Activated CD4-positive, CD25-positive, alpha-beta regulatory T cell (primary cell): ENCODE data around the gene IZUMO4.
"Not testable (repeated sequence)": the region's sequence is repeated elsewhere in the genome, so short reads cannot be mapped to it uniquely, and the experiment has no call there.

Experiments
- DNase-seq, 4 experiments: peaks; one replicate each; lab custom pipeline; 2025; lab: John Stamatoyannopoulos, UW

The IZUMO4 gene

GRCh38 chr19:2081873-2082810, 14.6 kb upstream of the IZUMO4 start:
- DNase-seq: no peak

DNA sequence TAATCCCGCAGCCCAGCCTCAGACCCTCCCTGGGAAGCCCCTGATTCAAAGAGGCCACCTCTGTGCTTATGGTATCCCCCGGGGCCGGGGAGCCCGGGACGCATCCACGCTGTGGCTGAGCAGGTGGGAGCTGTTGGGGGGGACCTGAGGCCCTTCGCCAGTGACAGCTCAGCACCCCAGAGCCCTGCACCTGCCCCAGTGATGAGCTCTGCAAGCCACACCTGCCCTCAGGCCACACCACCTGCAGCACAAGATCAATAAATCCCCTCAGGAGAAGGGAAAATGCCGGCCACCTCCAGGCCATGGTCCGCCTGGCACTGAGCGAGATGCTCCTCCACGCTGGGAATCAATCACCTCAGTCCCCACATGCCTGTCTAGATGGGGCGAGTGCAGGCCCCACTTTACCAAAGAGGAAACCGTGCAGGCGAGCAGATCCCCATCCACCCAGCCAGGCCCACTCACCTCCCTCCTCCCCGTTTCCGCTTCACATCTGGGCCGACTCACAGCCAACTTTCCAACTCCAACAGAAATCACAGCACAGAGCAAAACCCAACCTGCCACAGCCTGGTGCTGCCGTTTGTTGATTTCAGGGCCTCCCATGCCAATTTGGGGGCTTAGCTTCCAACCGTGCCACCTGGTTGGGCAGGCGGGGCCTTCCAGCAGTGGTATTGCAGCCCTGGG, 13.4 kb upstream of the IZUMO4 start:
- DNase-seq: peak in 3 of 4 experiments; percentile 30 to 51 (median 49)

- peak; percentile 69 to 92 (median 81) for DNase-seq
Observed at GRCh38 chr19:2084993-2085720, 11.6 kb upstream of the IZUMO4 start.

GRCh38 chr19:2086695-2087620, 9.8 kb upstream of the IZUMO4 start:
- DNase-seq: not testable (repeated sequence)

- DNase-seq: no peak
Observed at GRCh38 chr19:2087621-2088100, 9.1 kb upstream of the IZUMO4 start.

- DNase-seq: no peak
Observed at GRCh38 chr19:2089001-2089711, 7.6 kb upstream of the IZUMO4 start.

DNA sequence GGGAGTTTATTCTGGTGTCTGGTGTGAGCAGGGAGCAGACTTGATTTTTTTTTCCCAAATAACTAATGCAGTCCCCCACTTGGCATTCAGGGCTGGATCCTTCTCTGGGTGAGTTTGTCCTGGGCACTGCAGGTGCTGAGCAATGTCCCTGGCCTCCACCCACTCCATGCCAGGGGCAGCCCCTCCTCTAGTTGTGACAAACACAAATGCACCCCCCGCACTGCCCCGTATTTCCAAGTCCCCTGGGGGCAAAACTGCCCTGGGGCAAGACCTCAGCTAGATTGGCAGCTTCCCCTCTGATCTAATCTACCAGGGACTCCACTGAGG, 7.0 kb upstream of the IZUMO4 start:
- no peak for DNase-seq

GRCh38 chr19:2091926-2092525, 4.7 kb upstream of the IZUMO4 start:
- DNase-seq: not testable (repeated sequence)

DNA sequence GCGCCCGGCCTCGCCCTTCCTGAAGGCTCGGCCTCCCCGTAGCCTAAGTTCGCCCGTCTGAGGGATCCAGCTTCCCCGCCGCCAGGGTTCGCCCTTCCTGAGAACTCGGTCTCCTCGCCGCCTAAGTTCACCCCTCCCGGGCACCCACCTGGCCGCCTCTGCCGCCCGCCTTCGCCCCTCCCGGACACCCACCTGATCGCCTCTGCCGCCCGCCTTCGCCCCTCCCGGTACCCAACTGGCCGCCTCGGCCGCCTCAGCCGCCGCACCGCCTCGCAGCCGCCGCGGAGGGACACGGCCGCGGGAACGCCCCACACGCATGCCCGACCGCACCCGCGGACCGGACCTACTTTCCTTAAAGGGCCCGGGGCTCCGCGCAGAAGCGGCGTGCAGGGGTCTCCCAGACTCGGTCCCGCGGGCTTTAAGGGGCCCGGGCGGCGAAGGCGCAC, 658 bp upstream of the IZUMO4 start, which contains the start of gene MOB3A:
Gene MOB3A (minus strand): TSS at position 293 of the 446 bp plus-strand sequence. CDS start 17,766 bp downstream, outside the sequence.
- peak; percentile 85 to 90 (median 88) for DNase-seq

- peak in 1 of 4 experiments; percentile 24 for DNase-seq
Observed at GRCh38 chr19:2097203-2097885, 629 bp downstream of the IZUMO4 start.

GRCh38 chr19:2097886-2098327, 1.2 kb downstream of the IZUMO4 start:
- DNase-seq: no peak

DNA sequence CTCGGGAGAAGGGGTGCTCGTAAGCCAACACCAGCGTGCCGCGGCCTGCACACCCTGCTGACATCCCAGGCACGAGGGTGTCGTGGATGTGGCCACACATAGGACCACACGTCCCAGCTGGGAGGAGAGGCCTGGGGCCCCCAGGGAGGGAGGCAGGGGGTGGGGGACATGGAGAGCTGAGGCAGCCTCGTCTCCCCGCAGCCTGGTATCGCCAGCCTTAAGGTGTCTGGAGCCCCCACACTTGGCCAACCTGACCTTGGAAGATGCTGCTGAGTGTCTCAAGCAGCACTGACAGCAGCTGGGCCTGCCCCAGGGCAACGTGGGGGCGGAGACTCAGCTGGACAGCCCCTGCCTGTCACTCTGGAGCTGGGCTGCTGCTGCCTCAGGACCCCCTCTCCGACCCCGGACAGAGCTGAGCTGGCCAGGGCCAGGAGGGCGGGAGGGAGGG, 2.4 kb downstream of the IZUMO4 start:
- no peak for DNase-seq

DNA sequence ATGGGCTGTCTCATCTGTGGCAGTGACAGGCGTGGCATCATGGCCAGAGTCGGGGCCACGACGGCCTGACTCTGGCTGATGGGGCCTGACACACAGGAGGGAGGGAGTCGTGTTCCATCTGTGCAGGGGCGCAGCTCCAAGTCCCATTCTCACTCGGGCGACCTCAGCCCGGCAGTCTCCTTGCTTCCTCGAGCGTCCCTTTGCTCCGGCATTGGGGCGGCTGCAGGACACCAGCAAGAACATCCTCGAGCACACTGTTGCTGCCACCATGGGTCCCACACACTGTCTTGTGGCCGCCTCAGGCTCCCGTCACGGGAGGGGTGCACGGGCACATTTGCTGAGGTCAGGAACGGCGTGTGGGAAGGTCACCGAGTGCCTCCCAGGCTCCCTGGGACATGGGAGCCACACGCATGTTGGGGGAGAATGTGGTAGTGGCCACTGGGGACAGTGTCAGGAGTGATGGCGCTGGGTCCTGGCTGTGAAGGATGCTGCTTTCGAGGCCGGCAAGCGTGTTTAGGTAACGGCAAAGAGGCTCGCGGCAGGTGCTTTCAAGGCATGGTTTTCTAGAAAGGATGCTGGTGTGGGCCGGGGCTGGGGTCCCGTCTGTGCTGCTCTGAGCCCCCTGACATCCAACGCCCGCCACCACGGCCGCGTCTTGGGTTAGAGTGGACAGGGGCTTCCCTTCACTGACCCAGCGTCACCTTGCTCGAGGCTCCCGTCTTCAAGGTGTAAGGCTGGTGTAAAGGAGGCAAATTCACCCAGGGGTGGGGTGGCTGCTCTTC, 3.4 kb downstream of the IZUMO4 start:
- no peak for DNase-seq

DNA sequence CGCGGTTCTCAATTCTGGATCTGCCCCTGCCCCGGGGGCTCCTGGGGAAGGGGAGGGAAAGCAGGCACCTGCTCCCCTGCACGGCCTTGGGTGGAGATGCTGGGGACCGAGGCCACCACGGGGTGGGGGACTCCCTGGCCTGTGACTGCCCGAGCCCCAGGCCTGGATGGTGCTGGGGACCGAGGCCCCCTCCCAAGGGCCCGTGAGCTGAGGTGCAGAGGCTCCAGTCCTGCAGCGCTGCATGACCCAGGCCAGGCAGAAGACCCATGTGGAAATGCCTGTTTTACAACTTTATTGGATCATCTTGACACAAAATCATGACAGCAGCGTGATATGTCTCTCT, 4.0 kb downstream of the IZUMO4 start:
- DNase-seq: no peak

DNA sequence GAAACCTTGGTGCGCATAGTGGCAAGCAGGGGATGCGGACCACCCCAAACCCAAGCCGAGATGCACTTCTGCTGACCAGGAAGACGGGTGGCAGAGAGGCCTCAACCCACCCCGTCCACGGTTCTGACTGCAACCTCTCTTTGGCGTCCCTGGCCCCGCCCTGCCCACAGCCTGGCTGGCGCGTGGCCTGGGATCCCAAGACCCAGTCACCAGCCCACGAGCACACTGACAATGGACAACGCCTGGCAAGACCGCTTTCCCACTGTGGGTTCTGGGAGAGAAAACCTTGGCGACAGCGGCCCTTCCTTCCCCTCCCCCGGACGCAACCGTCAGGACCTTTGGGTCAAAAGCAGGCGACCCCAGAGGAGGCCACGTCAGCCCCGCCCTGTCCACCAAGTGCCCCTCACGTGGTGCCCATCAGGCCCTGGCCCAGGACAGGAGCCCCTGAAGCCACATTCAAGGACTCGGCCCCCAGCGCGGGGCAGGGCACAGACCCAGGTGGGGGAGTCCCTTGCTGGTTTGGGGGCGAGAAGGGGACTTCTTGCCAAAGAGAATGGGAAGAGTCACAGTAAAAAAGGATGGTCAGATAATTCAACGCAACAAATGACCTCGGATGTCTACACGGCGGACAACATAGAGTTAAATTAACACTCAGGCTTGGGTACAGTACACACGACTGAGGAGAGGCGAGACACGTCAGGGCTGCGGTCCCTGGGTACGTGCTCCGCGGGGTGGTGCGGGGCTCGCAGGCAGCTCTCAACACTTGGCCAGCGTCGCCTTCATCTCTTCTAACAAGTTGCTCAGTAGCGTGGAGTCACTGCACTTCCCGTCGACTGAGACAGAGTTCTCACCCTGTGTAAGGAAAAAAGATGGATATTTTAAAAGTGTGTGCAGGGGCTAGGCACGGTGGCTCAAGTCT, 5.0 kb downstream of the IZUMO4 start:
- no peak for DNase-seq

GRCh38 chr19:2103045-2103707, 6.5 kb downstream of the IZUMO4 start:
- no peak for DNase-seq
